GM19468 (cell line): ENCODE measurements around the gene IFT122.

ENCODE experiments used
- ATAC-seq: cut with Tn5 transposase; IDR thresholded peaks from one replicate; pipeline ENCODE4 v1.9.1; 2021; ENCODE audit warnings: mild to moderate bottlenecking, moderate library complexity, moderate number of reproducible peaks; ENCODE audit not compliant: unreplicated experiment; ENCODE audit errors: extremely low read depth

Gene IFT122

DNA sequence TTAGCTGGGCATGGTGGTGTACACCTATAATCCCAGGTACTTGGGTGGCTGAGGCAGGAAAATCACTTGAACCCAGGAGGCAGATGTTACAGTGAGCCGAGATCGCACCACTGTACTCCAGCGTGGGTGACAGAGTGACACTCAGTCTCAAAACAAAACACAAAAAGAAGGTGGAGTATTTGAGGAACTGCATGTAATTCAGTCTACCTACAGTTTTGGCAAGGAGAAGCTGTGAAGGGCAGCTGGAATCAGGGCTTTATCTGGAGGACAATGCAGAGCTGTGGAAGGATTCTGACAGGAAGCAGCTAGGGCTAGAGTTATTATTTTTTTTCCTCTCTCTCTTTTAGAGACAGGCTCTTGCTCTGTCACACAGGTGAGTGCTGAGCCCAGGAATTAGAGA is 109.8 kb downstream of the IFT122 start:
- ATAC-seq = no peak

DNA sequence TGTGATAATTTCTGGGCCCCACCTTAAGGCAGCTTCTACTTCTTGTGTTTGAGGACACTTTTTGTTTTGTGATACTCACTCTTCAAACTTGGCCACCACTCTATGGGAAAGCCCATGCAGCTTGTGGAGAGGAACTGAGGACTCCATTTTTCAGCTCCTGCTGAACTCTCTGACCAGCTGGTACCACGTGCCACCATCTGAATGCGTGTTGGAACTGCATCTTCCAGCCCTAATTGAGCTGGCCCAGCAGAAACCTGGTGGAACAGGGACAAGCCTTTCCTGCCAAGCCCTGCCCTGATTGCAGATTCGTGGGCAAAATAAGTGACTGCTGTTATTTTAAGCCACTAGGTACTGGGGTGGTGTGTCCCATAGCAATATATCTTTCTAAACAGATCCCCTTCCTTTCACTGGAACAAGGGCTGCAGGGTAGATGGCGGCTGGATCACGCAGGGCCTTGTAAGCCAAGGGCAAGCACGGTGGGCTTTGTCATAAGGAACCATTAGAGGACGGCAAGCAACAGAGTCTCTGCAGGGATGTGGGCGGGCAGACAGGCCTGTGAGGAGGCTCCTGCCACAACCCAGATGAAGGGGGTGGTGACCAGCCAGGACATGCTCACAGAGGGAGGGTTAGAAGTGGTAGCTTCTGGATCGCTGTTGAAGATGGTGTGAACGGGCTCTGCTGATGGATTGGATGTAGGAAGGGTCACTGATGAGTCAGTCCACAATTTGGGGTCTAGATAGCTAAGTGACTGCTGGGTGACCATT is 112.4 kb downstream of the IFT122 start:
- no peak for ATAC-seq

DNA sequence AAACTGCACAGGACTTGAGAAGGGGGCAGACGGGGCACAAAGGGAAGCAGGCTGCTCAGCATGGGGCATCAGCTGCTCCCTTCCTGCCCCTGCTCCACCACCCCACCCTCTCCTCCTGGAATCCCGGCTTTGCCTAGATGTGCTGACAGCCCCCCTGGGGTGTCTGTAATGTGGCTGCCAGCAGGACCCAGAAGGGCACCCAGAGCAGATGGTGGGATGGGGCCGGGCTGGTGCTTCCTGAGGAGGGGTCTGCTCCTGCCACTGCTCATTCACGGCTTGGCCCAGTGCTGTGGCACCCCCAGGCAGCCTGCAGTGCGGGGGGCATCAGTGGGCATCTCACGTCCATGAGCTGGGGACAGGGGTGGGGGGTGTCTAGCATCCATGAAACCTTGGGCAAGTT is 113.1 kb downstream of the IFT122 start:
- no peak for ATAC-seq

- ATAC-seq = no peak
Measured at GRCh38 chr3:129553719-129554118, 113.7 kb downstream of the IFT122 start.

DNA sequence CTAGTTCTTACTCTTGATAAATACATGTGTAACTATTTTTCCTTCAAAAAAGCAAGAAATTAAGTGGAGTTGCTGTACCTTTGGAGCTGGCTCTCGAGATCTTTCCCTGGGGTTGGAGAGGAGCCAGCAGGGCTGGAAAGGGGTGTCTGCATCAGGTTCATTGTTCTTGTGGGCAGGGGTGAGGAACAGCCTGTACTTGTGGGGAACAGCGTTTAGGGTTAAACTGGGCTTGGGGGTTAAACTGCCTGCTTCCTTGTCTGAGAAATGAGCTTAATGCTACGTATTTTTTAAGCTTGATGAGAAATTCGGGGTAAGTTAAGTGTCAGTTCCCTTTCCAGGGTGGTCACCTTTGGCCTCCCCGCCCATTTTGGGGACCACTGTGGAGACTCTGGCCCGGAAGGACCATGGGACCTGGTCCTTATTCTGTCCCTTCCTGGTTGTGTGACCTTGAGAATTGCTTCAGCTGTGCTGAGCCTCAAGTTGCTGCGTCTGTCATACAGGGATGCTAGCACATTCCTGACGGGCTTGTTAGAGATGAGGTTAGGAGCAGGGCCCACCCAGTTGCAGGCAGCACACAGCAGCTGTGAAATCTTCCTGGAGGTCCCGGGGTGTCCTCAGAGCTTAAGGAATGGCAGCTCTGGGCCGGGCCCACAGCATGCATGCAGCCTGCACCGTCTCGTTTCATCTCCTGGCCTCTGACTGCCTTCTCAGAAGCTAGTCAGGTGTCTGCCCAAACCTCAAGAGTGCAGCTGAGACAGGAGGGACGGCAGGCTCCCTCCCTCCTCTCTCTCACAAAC is 114.5 kb downstream of the IFT122 start:
- ATAC-seq = no peak

DNA sequence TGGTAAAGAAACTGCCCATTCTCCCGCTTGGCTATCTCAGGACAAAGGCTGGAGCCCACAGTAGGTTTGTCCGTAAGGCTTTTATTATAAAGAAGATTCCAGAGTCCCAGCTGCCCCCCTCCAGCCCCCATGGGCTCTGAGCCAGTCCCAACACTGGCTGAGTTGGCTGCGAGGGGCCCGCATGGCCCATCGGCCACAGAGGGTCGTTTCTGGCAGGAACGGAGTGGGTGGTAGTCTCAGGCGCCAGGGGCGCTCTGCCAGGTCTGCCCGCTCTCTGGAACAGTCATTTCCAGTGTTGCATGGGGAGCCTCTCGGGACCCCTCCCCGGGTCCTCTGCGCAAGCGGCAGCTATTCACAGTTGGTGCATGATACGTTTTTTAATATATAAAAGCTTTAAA is 115.1 kb downstream of the IFT122 start:
- ATAC-seq = no peak

- no peak for ATAC-seq
Measured at GRCh38 chr3:129555616-129556357, 115.8 kb downstream of the IFT122 start.

GRCh38 chr3:129556358-129556695 is 116.3 kb downstream of the IFT122 start:
- no peak for ATAC-seq

- ATAC-seq = no peak
Measured at GRCh38 chr3:129556890-129557547, 117.0 kb downstream of the IFT122 start.

DNA sequence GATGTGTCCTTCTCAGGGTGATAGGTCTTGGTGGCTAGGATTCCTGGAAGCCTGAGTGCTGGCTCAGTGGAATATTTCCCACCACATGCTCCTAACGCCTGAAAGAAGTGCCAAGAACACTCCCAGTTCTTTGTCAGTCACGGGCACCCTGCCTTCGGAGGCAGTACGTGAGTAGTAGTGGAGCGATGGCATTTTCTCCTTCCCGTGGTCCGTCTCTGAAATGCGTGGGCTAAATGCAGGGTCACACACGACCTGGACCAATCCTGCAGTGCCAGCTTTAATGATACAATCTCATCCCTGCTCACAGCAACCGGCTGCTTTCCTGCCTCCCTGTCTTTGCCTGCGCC is 117.5 kb downstream of the IFT122 start:
- no peak for ATAC-seq

DNA sequence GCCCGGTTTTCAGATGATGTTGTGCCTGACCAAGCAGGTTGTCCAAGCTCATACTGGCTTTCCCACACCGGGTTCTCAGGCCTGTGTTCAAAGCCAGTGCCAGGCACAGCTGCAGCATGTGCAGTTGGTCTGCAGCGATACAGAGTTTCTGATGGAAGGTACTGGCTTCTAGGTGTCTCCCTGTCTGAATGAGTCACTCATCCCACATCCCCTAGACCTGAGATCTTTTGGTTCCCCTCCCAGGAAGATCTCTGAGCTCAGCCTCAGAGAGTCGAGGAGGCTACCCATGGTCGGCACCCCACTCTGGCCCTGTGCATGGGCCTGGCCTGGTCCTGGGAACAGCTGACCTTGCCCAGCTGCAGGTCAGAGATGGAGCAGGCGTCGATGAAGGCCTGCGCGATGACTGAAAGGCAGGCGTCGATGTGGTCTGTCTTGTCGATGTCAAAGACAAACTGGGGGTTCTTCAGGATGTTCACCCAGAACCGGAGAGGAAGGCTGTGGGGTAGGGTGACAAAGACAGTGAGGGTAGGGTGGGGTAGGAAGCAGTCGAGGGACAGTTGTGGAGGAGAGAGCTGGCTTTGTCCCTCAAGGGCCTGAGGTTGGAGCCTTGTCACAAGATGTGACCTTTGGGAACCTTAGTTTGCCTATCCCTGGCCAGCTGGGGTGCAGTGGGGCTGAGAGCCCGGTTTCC is 118.2 kb downstream of the IFT122 start:
- ATAC-seq = no peak

DNA sequence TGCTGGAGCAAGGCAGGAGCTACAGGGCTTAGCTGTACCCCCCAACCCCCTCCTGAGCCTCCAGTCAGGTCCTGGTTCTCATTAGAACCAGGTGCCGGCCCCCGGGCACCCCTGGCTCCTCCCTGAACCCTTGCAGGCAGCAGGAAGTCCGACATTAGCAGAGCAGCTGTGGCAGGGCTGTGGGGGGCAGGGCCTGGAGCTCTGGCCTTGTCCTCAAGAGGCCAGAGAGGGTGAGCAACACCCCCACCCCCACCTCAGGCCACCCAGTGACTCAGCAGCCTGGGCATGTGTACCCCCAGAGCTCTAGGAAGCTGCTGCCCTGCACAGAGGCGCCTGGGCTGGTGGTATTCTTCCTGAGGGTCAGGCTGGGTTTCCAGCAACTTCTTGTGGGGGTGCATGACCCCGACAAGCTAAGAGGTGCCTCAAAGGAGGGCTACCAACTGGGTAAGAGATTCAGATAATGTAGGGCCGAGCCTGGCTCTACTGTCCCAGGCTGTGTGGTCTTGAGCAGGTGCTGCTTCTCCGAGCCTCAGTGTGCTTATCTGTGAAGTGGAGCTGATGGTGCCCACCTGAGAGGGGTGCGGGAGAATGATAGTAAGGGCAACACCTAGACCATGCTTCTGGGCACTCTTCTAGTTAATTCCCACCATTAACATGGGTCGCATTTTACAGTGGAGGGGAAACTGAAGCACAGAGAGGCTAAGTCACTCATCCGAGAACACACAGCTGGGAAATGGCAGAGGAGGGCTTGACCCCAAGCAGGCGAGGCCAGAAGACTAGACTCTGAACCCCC is 118.9 kb downstream of the IFT122 start:
- ATAC-seq = no peak

DNA sequence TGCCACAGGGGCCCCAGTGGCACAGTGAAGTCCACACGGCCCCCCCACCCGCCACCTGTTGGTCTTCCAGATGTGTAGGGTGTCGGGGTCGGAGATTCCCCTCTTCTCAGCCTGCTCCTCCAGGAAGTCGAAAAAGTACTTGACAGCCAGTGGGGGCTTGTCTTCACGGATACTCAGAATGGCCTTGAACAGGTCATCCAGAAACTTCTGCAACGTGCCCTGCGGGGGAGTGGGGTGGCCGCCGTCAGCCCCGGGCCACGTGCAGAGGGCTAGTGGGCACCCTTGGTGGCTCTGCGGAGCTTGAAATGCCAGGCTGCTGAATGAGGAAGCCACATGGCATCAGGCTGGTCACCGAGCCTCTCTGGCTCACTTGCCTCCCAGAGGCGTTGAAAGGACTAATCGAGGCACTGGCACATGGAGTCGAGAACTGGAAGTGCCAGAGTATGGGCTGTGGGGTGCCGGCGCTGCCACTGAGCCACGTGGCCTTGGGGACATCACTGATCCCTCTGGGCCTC is 119.6 kb downstream of the IFT122 start:
- ATAC-seq = no peak

DNA sequence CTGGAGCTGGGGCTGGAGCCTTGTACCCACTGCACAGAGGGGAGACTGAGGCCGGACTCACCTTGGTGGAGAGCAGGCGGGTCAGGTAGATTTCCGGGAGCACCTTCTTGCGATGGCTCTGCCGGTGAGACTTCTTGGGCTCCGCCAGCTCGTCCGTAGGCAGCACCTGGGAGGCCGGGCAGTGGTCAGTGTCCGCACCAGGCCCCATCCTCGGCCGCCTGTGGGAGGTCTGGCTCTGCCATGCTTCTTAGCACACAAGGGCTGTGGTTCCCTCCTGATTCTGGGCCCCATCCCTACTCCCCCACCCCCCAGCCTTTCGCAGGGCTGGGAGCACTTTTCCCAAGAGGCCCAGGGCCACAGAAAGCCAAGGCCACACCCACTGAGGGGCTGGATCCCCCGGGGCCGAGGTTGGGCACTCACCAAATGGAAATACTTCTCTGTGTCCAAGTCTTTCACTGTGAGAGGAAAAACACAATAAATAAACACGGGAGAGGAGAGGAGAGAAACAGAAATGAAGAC is 120.3 kb downstream of the IFT122 start:
- no peak for ATAC-seq

- ATAC-seq = no peak
Measured at GRCh38 chr3:129560911-129561594, 121.0 kb downstream of the IFT122 start.

- ATAC-seq = no peak
Measured at GRCh38 chr3:129561619-129562248, 121.7 kb downstream of the IFT122 start.

- no peak for ATAC-seq
Measured at GRCh38 chr3:129562803-129563202, 122.8 kb downstream of the IFT122 start.

- ATAC-seq = no peak
Measured at GRCh38 chr3:129563332-129563731, 123.3 kb downstream of the IFT122 start.
